Stomach (tissue), 9 donors: ENCODE results near the gene FBXO45. TPM values are rescaled to one million over a fixed set of nuclear protein-coding genes. Genes with fewer than 3 reads are reported as not detected.

Experiments used
- DNase-seq, 2 donors: peaks; one replicate each; pipeline versions ENCODE4 v3.0.0 to v3.0.0-alpha.2; 2013 to 2019
- H3K27ac ChIP-seq, 5 donors: fragments of 200-600 bp in 4 of 5; sonication (generic) in 4 of 5; one replicate each; pipeline ENCODE4 v1.5.1; 2013 to 2019; ENCODE audit warnings: mild to moderate bottlenecking in 1 of 5, moderate library complexity in 1 of 5
- H3K27me3 ChIP-seq, 3 donors: fragments of 200-600 bp; sonication (generic); one replicate each; pipeline ENCODE4 v1.5.1; 2017 to 2019; ENCODE audit warnings: mixed run types in 1 of 3
- H3K36me3 ChIP-seq, 4 donors: fragments of 200-600 bp; sonication (generic); 1 replicate in 3 of 4; 2 replicates in 1 of 4; pipeline ENCODE4 v1.5.1; 2016 to 2019
- H3K4me1 ChIP-seq, 4 donors: fragments of 200-600 bp; sonication (generic); one replicate each; pipeline ENCODE4 v1.5.1; 2016 to 2019
- H3K4me3 ChIP-seq, 4 donors: fragments of 200-600 bp; sonication (generic) in 3 of 4; one replicate each; pipeline ENCODE4 v1.5.1; 2016 to 2019; ENCODE audit warnings: mild to moderate bottlenecking in 1 of 4
- H3K9me3 ChIP-seq, 4 donors: fragments of 200-600 bp; sonication (generic); one replicate each; pipeline ENCODE4 v1.5.1; 2016 to 2019
- CTCF ChIP-seq, 7 experiments: fragments of 450-650 bp in 4 of 7; fragments of 200-600 bp in 3 of 7; sonication (generic) in 3 of 7; IDR thresholded peaks; one replicate each; pipeline ENCODE4 v1.5.1; 2016 to 2019; ENCODE audit warnings: antibody characterized with exemption in 7 of 7, control low read depth in 2 of 7, mild to moderate bottlenecking in 1 of 7
- EP300 ChIP-seq: sonication (generic); formaldehyde crosslinking; IDR thresholded peaks from one replicate; pipeline ENCODE4 v1.6.1; 2017; ENCODE audit warnings: antibody characterized with exemption
- POLR2A ChIP-seq, 4 donors: fragments of 450-650 bp; IDR thresholded peaks; one replicate each; pipeline ENCODE4 v1.6.1; 2016; ENCODE audit warnings: antibody characterized with exemption in 4 of 4, control low read depth in 2 of 4, mild to moderate bottlenecking in 1 of 4, moderate library complexity in 1 of 4
- POLR2AphosphoS5 ChIP-seq, 3 donors: sonication (generic); formaldehyde crosslinking; IDR thresholded peaks; one replicate each; pipeline ENCODE4 v1.6.1; 2016; ENCODE audit warnings: antibody characterized with exemption in 3 of 3
- WGBS, 5 donors: extraction: QIAGEN DNeasy Blood & Tissue Kit in 3 of 5; methylation state at CpG; one replicate each; pipeline versions ENCODE4 v1.1.5 to v1.1.7; 2013 to 2018; 5-methylcytosine and 5-hydroxymethylcytosine counted together
- intact Hi-C: fragments of 100-400 bp; cut with DNase I; formaldehyde crosslinking; loops from one replicate; pipeline ENCODE4 v1.15.1; 2023; ENCODE audit warnings: low total_unique reads
- polyA plus RNA-seq, 3 donors: library from polyadenylated mRNA; stranded (reverse); fragments of 200-250 nt; gene quantifications; one replicate each; pipeline ENCODE4 v1.2.3, GENCODE V29; 2013
- total RNA-seq, 5 donors: library from RNA; depleted of rRNA; stranded (reverse); fragments of >200 nt; gene quantifications; one replicate each; pipeline versions ENCODE4 v1.1.0 to v1.2.3, GENCODE V29; 2014 to 2016
- donor health status: healthy with polysubstance abuse.
- donor health status: Bipolar disorder and iron deficiency.
- donor health status: healthy.

The FBXO45 gene
- total and polyA plus RNA-seq, 8 donors = 1.2 to 12.1 (median 4.2) TPM

GRCh38 chr3:196552253-196552652 lies 16.2 kb upstream of the FBXO45 start:
- H3K4me1 ChIP-seq = peaks cover 0 to 6% (median 0%) of the 10 kb centered on the region in 4 donors
- intact Hi-C loops = no loop called here
- peaks cover 0 to 18% (median 10%) of the 10 kb centered on the region in 4 donors for H3K36me3 ChIP-seq
- H3K27ac ChIP-seq = no peak overlapping the region
- no peak overlapping the region for H3K4me3 ChIP-seq
- H3K9me3 ChIP-seq = peaks cover 0 to 17% (median 5%) of the 10 kb centered on the region in 4 donors
- WGBS, 5 donors = 92 to 98% (median 96%) methylated on average over 5 of the region's 5 CpGs
- no peak for DNase-seq
- no peaks in the 10 kb centered on the region for H3K27me3 ChIP-seq
- no peak for TF ChIP-seq CTCF (IDR thresholded peaks at IDR 0.05)
- no peak for TF ChIP-seq POLR2A (IDR thresholded peaks at IDR 0.05)
- no peak for TF ChIP-seq POLR2AphosphoS5 (IDR thresholded peaks at IDR 0.05)
- no peak for TF ChIP-seq EP300

GRCh38 chr3:196553551-196553950 lies 14.9 kb upstream of the FBXO45 start:
- WGBS, 5 donors = 93 to 97% (median 96%) methylated on average over 9 of the region's 9 CpGs
- intact Hi-C loops = no loop called here

GRCh38 chr3:196554205-196554604 lies 14.3 kb upstream of the FBXO45 start:
- H3K36me3 ChIP-seq = peaks cover 0 to 32% (median 15%) of the 10 kb centered on the region in 4 donors
- H3K27ac ChIP-seq = no peak overlapping the region
- WGBS, 5 donors = 69 to 82% (median 74%) methylated on average over 3 of the region's 3 CpGs
- no peak overlapping the region for H3K4me3 ChIP-seq
- H3K4me1 ChIP-seq = peaks cover 0 to 6% (median 2%) of the 10 kb centered on the region in 4 donors
- intact Hi-C loops = no loop called here
- DNase-seq = no peak
- TF ChIP-seq EP300 (no peak), CTCF (IDR thresholded peaks at IDR 0.05) (no peak), POLR2AphosphoS5 (IDR thresholded peaks at IDR 0.05) (no peak), POLR2A (IDR thresholded peaks at IDR 0.05) (no peak)
- H3K9me3 ChIP-seq = peaks cover 0 to 12% (median 3%) of the 10 kb centered on the region in 4 donors
- H3K27me3 ChIP-seq = no peaks in the 10 kb centered on the region

More at GRCh38 chr3:196553551-196553950, 14.9 kb upstream of the FBXO45 start:
- Histone ChIP-seq H3K9me3 (peaks cover 0 to 17% (median 5%) of the 10 kb centered on the region in 4 donors), H3K27ac (no peak overlapping the region), H3K36me3 (peaks cover 0 to 25% (median 10%) of the 10 kb centered on the region in 4 donors), H3K4me1 (peaks cover 0 to 6% (median under 1%) of the 10 kb centered on the region in 4 donors), H3K27me3 (no peaks in the 10 kb centered on the region), H3K4me3 (no peak overlapping the region)
- no peak for DNase-seq
- TF ChIP-seq EP300 (no peak), POLR2AphosphoS5 (IDR thresholded peaks at IDR 0.05) (no peak), CTCF (IDR thresholded peaks at IDR 0.05) (no peak), POLR2A (IDR thresholded peaks at IDR 0.05) (no peak)

- TF ChIP-seq POLR2AphosphoS5 (IDR thresholded peaks at IDR 0.05) (no peak), EP300 (no peak), POLR2A (IDR thresholded peaks at IDR 0.05) (no peak), CTCF (IDR thresholded peaks at IDR 0.05) (no peak)
- peaks cover 0 to under 1% (median 0%) of the 10 kb centered on the region in 4 donors for H3K9me3 ChIP-seq
- H3K4me1 ChIP-seq = peaks cover 0 to 6% (median 2%) of the 10 kb centered on the region in 4 donors
- H3K27me3 ChIP-seq = no peaks in the 10 kb centered on the region
- peaks cover under 1 to 43% (median 25%) of the 10 kb centered on the region in 4 donors for H3K36me3 ChIP-seq
- 76 to 94% (median 85%) methylated on average over 3 of the region's 3 CpGs for WGBS, 5 donors
- DNase-seq = no peak
- no peak overlapping the region for H3K4me3 ChIP-seq
- no peak overlapping the region for H3K27ac ChIP-seq
- intact Hi-C loops = no loop called here
Observed at GRCh38 chr3:196555295-196555694, 13.2 kb upstream of the FBXO45 start.
